Activated gamma-delta T cell (primary cell): ENCODE measurements around the gene KCNIP3.
"Not testable (repeated sequence)": the region's sequence is repeated elsewhere in the genome, so short reads cannot be mapped to it uniquely, and the experiment has no call there.

ENCODE experiments used
- DNase-seq: peaks from one replicate; lab custom pipeline; 2025; lab: John Stamatoyannopoulos, UW
- total RNA-seq, 2 donors: gene quantifications; one replicate each; lab custom pipeline; 2026; lab: John Stamatoyannopoulos, UW

Gene KCNIP3
- 0.05 to 0.22 reads per million in 2 donors for total RNA-seq

DNA sequence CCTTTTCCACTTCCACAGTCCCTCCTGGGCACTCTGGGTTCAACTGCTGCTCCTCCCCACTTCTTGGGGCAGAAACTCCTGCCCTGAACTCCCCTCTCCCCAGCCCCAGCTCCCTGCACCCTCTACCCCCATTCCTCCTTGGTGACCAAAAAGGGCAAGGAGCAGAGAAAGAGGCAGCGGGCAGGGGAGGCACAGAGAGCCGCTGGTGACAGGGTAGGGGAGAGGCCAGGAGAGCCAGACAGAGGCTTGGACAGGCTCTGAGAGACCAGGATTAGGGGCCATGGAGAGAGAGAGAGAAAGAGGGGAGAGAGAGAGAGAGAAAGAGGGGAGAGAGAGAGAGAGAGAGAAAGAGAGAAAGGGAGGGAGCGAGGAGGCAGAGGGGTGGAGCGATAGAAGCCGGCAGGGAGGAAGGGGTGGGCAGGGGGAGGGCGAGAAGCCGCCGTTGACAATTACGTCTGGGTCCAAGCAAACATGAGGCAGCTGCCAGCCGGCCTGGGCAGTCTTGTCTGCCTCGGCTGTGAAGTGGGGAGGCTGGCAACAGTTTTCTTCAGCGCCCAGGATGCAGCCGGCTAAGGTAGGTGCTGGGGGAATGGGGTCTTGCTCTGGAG, at the start of gene KCNIP3:
KCNIP3 (plus strand) TSS at position 468 of the 608 bp plus-strand sequence; CDS start at position 560, 92 bp downstream.
- DNase-seq = no peak

GRCh38 chr2:95258271-95258670, 38.9 kb upstream of the KCNIP3 start:
- no peak for DNase-seq

DNA sequence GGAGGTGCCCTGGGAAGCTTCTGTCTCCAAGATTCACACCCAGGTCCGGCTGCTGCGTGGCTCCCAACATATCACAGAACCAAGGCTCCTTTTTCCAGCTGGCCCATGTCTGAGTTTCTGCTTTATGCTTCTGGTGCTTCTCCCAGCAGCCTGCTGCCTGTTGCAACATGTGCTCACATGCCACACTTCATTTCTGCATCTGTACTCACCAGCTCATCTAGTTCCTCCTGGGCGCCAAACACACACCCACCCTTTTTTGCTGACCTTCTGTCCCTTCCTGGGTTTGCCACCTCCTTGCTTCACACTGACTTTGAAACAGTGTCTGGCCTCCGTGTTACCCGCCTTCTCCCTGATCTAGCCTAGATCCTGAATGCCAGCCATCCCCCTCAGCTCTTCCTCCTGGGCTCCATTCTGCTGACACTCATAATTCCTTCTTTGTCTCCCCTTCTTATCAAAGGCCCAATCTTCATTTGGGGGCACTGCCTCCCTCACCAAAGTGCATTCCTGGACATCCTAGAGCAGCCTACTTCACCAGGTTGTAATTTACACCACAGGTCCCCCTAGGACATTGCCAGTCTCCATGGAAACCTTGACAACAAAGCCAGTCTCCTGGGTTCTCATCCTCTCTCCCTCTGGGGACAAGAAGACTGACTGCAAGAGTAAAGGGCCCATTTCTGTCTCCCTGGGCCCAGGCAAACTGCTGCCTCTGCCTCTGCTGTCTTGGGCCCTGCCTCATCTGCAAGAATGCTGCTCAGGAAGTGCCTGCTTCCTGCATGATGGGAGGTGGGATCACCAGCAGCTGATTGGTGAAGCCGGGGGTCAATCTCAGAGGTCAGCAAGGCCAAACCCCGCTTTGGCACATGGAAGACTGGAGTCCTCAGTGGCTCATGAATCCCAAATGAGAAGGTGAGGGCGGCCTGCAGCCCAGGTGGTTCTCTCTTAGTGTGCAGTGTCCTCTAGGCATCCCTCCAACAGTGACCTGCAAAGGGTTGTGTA, 36.8 kb upstream of the KCNIP3 start:
- no peak for DNase-seq

GRCh38 chr2:95261602-95262001, 35.5 kb upstream of the KCNIP3 start:
- no peak for DNase-seq

- no peak for DNase-seq
Observed at GRCh38 chr2:95262896-95263542, 34.1 kb upstream of the KCNIP3 start.

- DNase-seq = no peak
Observed at GRCh38 chr2:95264624-95265023, 32.5 kb upstream of the KCNIP3 start.

GRCh38 chr2:95265182-95265581, 32.0 kb upstream of the KCNIP3 start:
- no peak for DNase-seq

- DNase-seq = no peak
Observed at GRCh38 chr2:95266781-95267430, 30.2 kb upstream of the KCNIP3 start.

- DNase-seq = no peak
Observed at GRCh38 chr2:95267458-95268210, 29.5 kb upstream of the KCNIP3 start.

DNA sequence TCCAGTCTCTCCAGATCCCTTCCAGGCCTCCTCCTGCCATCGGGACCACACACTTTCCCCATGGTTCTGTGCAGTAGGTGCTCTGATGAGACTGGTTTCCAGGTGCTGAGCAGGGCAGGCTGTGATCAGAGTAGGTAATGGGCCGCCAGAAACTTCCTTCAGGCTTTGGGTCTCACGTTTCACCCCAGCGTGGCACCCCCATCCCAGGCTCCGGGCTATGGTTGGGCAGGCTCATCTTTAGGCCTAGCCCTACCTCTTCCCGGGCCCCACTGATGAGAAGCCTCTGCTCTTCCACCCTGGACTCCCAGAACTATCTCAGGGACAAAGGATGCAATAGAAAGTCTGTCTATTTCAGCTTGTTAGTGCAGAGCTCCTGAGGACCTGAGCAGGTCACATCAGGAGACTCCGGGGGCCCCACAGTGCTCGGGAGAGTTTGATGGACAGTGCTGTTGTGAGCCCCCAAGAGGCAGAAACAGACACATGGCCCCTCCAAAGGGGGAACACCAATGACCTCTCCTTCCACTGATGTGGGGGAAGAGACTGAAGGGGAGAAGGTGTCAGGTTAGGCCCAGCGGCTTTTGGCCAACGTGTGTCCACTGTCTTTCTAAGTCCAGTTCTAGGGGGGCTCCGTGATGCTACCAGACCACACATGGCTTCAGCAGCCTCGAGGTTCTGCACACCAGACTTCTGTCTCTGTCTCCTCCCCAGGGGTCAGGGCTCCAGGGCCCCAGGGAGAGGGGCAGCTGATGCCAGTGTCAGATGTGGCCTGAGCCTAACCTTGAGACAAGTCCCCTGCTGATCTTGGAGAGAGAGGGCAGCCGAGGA, 28.7 kb upstream of the KCNIP3 start:
- no peak for DNase-seq

DNA sequence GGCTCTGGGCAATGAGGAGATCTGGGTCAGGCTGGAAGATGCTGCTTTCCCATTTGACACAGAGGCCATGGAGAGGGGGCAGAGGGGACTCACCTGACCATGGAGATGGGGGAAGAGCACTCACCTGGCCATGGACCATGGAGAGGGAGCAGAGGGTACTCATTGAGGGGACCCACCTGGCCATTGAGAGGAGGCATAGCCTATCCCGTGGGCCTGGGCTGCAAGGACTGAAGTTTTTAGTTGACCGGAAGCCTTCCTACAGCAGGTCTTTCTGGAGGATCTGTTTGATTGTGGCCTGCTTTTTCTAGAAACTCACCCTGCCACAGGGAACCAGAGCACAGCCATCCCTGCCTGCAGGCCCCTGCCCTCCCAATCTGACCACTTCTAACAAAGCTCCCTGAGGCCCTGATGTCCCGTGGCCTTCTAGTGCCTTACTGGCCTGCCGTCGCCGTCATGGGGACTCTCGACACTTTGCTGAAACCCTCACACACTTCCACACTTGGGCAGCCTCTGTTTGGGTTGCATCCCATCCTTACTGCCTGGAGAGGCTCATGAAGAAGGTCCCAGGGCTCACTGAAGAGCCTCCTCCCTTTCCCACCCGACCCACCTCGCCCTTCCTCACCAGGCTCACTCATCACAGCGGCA, 28.0 kb upstream of the KCNIP3 start:
- no peak for DNase-seq

DNA sequence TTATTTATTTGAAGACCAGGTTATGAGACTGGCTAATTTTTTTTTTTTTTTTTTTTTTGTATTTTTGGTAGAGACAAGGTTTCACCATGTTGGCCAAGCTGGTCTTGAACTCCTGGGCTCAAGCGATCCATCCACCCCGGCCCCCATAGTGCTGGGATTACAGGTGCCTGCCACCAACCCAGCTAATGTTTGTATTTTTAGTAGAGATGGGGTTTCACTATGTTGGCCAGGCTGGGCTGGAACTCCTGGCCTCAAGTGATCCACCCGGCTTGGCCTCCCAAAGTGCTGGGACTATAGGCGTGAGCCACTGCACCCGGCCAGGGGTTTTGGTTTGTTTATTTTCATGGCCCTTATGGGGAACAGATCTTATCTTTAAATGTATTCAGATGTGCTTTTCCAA, 27.4 kb upstream of the KCNIP3 start:
- not testable (repeated sequence) for DNase-seq

DNA sequence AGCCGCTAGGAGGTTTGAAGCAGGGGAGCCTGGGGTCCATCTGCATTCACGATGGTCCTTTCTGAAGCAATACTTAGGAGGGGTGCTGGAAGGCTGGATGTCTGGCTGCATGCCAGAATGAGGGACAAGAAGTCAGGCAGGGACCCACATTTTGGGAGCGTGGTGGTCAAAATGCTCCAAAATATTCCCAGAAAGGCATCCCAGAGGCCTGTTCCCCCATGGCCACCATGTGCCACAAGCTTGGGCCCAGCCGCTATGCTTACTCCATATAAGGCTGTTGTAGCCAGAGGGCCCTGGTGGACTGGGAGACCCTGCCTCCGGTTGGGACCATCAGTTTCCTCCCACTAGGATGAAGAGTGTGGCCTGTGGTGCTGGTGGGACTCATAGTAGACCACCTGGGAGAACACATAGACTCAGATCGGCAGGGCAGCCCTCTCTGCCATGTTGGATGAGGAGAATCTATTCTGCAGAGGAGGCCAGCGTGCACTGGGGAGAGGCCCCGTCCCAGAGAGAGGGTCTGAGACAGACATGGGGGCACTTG, 26.5 kb upstream of the KCNIP3 start:
- no peak for DNase-seq

DNA sequence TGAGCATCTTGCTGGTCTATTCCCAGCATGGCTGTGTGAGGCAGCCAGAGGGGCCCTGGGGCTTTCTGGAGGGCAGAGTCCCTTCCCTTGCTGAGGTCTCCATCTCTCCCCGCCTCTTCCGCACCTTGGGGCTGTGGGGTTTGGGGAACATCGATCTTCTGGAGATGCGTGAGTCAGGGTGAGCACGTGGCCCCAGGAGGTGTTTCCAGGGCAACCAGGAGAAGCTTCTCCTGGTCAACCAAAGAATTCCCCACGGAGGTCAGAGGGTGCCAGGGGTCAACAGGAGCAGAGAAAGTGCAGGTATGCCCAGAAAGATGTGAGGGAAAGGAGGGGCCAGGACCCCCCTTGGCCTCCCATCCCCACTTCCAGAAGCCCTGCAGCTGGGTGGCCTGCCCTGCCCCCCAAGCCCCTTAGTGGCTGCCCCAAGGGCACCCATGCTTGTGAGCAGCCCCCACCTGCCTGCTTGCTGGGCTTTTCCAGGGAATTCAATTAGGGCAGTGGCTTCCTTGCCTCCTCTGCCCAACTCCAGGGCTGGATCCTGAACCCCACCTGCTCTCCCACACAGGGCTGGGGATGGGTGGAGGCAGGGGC, 25.7 kb upstream of the KCNIP3 start:
- DNase-seq = no peak

GRCh38 chr2:95272299-95272751, 24.8 kb upstream of the KCNIP3 start:
- no peak for DNase-seq

DNA sequence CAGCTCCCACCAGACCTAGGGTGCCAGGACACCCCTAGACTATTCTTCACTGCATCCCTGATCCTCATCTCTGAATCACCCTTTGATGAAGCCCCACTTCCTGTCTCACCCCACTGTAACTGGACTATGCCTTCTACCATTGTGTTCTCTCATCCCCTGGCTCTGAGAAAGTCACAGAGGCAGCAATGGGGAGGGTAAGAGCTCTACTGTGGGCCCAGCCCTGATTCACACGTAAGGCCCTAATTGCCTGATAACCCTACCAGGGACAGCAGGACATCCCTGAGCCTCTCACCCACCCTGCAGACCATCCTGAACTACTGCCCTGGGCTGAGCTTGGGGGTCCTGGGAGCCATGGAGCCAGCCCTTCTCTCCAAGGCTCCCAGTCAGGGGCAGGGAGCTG, 24.4 kb upstream of the KCNIP3 start:
- no peak for DNase-seq

- no peak for DNase-seq
Observed at GRCh38 chr2:95273566-95274290, 23.4 kb upstream of the KCNIP3 start.
